Ammon's horn (tissue), 1 donor: ENCODE measurements around the gene PELI2.
"Not testable (repeated sequence)": the region's sequence is repeated elsewhere in the genome, so short reads cannot be mapped to it uniquely, and the experiment has no call there.

Source experiments
- DNase-seq: peaks from one replicate; pipeline ENCODE4 v3.0.0-alpha.2; 2016; ENCODE audit warnings: low spot score

The PELI2 gene

DNA sequence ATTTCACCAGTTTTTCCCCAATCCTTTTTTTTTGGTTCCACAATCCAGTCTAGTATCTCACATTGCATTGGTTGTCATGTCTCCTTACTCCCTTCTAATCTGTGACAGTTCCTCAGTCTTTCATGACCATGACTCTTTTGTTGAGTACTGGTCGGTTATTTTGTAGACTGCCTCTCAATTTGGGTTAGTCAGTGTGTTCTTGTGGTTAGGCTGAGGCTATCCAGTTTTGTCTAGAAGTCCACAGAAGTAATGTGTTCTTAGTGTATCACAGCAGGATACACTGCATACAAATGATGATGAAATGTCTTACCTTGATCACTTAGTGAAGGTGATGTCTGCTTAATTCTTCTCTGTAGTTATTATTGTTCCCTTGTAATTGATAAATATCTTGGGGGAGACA, 24.8 kb downstream of the PELI2 start:
- no peak for DNase-seq

DNA sequence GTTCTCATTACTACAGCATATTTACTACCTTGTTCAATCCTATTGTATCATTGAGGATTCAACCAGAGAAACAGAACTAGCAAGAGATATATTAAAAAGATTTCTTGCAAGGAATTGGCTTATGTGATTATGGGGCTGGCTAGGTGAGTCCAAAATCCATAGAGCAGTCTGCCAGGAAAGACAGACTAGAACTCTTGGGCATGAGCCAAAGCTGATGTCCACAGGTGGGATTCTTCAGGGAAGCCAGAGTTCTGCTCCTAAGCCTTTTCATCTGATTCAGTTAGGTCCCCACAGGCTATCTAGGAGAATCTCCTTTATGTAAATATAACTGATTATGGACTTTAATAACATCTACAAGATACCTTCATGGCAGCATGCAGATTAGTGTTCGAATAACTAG, 26.0 kb downstream of the PELI2 start:
- DNase-seq, result no peak

DNA sequence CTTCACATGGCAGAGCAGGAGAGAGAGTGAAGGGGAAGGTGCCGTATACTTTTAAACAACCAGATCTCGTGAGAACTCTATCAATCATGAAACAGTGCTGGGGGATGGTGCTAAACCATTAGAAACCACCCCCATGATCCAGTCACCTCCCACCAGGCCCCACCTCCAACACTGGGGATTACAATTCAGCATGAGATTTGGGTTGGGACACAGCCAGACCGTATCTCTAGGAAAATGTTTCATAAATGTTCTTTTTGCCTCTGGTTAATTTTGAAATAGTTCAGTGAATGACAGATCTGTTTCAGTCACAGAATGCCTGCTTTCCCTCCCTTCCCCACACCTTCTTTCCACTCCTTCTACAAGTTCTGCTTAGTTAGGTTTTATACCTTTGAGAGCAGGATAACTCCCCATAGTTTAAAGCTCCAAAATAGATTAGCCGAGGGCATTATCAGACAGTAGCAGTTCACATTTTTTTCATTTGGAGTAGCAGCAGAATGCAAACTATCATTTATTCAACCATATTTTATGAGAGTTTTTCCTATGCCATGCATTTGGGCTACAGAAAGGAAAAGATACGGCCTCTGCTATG, 27.1 kb downstream of the PELI2 start:
- no peak for DNase-seq

DNA sequence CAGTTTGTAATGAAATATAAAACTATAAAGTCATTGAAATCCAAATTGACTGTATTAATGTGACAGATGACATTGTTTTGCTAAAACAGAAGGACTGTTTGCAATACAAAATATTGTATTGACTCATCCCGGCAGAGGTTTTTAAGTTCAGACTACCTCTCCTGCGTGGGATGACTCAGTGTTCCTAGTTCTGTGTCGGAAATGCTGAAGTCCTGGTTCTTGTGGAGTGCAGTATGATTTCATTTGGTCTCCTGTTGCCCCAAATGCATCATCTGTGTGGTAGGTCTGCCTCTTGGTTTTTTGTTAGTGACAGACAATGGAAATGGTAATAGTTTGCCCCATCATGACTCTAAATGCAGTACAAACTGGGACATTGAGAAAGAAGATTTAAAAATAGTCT, 27.8 kb downstream of the PELI2 start:
- DNase-seq, result no peak

- DNase-seq, result no peak
Measured at GRCh38 chr14:56147449-56147848, 29.2 kb downstream of the PELI2 start.

GRCh38 chr14:56147986-56148901, 30.0 kb downstream of the PELI2 start:
- DNase-seq, result no peak

DNA sequence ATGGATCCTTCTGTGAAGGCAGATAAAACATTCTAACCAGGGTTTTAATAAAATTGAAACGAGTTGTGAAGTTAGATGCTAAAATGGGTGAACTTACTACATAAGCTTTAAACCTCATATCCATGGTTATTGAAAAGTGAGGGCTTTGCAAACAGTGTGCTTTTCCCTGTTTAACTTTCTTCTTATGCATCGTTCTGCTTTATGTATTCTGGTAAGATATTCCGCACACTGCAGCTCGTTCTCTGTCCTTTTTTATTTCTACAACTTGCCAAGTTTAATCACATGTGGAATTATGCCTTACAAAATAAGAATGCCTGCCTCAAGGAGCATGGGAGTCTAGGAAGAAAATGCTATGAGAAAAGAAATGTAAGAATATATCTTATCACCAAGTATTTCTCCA, 30.9 kb downstream of the PELI2 start:
- no peak for DNase-seq

- no peak for DNase-seq
Measured at GRCh38 chr14:56149995-56150394, 31.8 kb downstream of the PELI2 start.

- DNase-seq, result no peak
Measured at GRCh38 chr14:56150645-56151345, 32.6 kb downstream of the PELI2 start.

- DNase-seq, result no peak
Measured at GRCh38 chr14:56152221-56152620, 34.0 kb downstream of the PELI2 start.

DNA sequence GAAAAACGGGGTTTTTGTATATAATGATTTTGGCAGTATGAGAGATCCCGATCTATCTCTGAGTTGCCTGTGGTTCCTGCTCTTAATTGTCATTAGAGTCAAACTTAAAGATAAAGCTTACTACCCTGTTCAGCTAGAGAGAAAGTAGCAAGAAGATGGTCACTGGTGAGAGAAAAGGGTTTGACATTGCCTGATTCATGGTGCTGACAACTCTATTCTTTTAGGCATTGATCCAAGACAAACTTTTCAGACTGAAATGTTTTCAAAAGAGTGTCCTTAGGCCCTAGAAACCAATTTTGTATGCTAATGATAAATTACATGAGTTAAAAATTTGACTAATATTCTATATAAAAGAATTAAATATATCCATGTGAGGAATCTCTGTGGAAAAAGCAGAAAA, 35.1 kb downstream of the PELI2 start:
- no peak for DNase-seq

- no peak for DNase-seq
Measured at GRCh38 chr14:56154321-56154720, 36.1 kb downstream of the PELI2 start.

GRCh38 chr14:56156096-56156495, 37.9 kb downstream of the PELI2 start:
- DNase-seq, result no peak

DNA sequence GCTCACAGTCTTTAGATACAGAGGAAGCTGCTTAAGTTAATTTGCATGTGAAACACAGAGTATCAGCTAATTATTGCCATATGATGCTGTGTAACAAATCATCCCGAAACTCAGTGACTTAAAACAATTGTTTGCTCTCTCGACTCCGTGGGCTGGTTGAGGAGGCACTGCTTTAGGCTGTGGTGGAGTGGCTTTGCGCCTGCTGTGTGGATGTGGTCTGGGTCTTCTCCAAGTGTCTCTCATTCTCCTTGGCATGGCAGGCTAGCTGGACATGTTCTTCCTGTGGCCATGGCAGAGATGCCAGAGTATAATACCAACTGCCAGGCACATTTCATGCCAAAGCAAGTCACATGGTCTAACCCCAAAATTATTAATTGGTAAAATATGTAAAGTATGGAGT, 40.9 kb downstream of the PELI2 start:
- DNase-seq, result no peak

DNA sequence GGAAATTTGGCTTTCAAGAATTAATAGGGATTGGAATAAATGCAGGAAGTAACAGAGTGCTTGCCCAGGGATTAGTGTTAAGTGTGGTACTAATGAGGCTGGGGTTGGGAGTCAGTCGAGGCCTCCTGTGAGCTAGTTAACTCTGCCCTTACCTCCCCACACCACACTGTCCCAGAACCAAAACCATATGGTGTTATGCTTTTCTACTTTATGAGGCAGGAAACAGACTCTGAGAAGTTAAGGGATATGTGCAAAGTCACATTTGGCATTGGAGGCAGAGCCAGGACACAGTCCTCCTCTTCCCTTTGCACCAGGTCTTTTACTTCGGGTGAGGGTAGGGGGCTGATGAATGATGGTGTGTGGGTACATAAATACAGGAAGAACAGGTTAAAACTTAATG, 41.9 kb downstream of the PELI2 start:
- no peak for DNase-seq

DNA sequence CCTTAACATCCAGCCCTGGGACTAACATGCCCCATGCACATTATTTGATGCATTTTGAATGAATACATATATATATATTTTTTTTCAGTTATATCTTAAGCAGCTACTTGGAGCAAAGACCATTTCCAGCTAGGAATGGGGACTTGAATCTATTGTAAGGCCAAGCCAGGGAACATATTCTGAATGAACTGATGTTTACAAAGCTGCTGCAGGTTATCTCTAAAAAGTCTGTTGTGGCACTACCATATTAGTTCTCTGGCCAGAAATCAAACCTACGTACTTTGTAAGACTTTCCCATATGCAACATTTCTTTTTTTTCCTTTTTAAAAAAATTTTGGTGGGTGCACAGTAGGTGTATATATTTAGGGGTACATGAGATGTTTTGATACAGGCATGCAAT, 43.4 kb downstream of the PELI2 start:
- no peak for DNase-seq

DNA sequence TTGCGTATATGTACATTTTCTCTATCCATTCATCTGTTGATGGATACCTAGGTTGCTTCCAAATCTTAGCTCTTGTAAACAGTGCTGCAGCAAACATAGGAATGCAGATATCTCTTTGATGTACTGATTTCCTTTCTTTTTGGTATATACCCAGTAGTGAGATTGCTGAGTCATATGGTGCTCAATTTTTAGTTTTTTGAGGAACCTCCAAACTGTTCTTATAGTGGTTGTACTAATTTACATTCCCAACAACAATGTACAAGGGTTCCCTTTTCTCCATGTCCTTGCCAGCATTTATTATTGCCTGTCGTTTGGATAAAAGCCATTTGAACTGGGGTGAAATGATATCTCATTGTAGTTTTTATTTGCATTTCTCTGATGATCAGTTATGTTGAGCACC, 44.3 kb downstream of the PELI2 start:
- no peak for DNase-seq

DNA sequence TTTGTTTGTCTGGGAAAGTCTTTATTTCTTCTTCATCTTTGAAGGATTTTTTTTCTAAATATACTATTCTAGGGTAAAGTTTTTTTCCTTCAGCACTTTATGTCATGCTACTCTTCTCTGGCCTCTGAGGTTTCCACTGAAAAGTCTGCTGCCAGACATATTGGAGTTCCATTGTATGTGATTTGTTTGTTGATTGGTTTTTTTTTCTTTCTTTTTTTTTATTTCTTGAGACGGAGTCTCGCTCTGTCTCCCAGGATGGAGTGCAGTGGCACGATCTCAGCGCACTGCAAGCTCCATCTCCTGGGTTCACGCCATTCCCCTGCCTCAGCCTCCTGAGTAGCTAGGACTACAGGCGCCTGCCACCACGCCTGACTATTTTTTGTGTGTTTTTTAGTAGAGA, 48.4 kb downstream of the PELI2 start:
- not testable (repeated sequence) for DNase-seq

DNA sequence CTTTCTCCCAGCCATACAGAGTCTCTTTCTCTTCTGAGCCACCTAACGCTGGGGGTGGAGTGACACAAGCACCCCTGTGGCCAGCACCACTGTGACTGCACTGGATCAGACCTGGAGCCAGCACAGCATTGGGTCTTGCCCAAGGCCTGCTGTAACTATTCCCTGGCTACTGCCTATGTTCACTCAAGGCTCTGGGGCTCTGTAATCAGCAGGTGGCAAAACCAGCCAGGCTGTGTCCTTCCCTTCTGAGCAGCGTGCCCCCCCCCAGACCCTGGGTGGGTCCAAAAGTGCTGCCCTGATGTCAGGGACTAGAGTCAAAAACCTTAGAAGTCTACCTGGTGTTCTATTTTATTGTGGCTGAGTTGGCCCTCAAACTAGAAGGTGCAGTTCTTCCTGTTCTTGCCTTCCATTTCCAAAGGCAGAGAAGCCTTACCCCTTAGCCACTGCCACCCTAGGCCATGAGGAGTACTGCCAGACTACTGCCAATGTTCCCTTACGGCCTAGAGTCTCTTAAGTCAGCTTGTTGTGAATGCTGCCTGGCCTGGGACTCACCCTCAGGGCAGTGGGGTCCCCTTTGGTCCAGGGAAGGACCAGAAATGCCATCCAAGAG, 49.9 kb downstream of the PELI2 start:
- no peak for DNase-seq

DNA sequence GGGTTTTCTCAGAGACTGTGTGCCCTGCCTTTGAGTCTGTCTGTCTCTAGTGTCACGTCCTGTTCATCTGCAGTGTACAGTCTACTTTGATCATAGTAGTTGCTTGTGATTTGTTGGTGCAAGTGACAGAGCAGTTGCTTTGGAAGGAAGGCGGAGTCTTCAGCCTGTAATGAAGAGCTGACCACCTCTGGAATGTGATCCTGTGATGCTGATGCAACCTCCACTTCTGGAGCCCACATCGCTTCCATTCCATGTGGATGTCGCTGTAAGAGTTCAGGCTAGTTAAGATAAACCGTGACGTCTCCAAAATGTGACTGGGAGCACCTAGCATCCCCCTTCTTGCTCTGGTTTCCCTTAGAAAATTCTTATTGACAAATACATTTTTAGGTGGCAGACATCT, 51.8 kb downstream of the PELI2 start:
- DNase-seq, result no peak

DNA sequence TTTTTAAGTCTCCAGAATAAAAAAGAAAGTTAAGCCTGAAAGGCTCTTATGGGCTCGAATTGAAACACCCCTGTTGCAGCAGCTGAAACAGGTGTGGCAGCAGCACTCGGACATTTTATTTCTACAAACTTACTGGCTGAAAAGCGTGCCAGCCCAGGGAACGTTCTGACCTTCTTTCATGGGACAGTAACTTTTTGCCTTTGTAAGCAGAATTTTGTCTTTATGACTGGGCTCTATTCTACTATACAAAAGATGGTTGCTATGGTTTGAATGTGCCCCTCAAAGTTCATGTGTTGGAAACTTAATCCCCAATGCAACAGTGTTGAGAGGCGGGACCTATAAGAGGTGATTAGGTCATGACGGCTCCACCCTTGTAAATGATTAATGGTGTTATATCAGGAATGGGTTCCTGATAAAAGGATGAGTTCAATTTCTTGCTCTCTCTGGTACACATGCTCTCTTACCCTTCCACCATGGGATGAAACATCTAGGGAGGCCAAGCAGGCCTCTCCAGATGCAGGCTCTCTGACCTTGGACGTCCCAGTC, 52.7 kb downstream of the PELI2 start:
- no peak for DNase-seq

DNA sequence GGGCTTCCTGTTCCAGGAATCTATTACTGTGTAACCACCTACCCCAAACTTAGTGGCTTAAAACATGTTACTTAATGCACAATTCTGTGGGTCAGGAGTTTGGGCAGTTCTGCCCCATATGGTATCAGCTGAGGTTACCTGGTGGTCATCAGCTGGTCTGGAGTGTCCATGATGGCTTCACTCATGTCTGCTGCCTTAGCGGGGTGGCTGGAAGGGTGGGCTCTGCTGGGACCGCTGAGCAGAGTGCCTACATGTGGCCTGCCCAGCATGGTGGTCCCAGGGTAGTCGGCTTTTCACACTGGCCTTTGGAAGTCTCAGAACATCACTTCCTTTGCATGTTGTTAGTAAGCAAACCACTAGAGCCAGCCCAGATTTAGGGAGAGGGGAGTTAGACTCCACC, 53.9 kb downstream of the PELI2 start:
- DNase-seq, result no peak
